BJ (cell line): ENCODE results near the gene PAK5. TPM values are rescaled to one million over a fixed set of nuclear protein-coding genes. Genes with fewer than 3 reads are reported as not detected.

ENCODE experiments used
- CTCF ChIA-PET: fragments of 350-600 bp; formaldehyde crosslinking; extraction: SDS; loops from one replicate; lab custom pipeline; 2021; ENCODE audit warnings: antibody characterized with exemption, inconsistent platforms; lab: Yijun Ruan, JAX
- POLR2A ChIA-PET: fragments of 300-600 bp; sonication (Branson Sonifier 250); formaldehyde crosslinking; extraction: SDS; loops from one replicate; lab custom pipeline; 2021; ENCODE audit warnings: antibody characterized with exemption; lab: Charles Lee
- DNase-seq: peaks from one replicate; pipeline ENCODE4 v3.0.0-alpha.2; 2011; ENCODE audit warnings: low read depth
- H3K27me3 ChIP-seq: 2 replicates; pipeline ENCODE4 v1.6.0; 2011; ENCODE audit warnings: low read length; ENCODE audit not compliant: control insufficient read depth, insufficient read depth
- H3K36me3 ChIP-seq: 2 replicates; pipeline ENCODE4 v1.5.1; 2011; ENCODE audit warnings: low read length; ENCODE audit not compliant: control insufficient read depth, insufficient read depth
- H3K4me3 ChIP-seq: 2 replicates; pipeline ENCODE4 v1.5.1; 2011; ENCODE audit warnings: low read depth, mild to moderate bottlenecking, control low read depth, low read length
- CTCF ChIP-seq: IDR thresholded peaks from 2 replicates; pipeline ENCODE4 v1.5.1; 2011; ENCODE audit warnings: low read depth, mild to moderate bottlenecking, control low read depth, inconsistent platforms, low read length, moderate library complexity; ENCODE audit not compliant: insufficient read depth
- polyA plus RNA-seq: library from polyadenylated mRNA; depleted of rRNA; stranded (reverse); fragments of >200 nt; gene quantifications from 2 replicates; pipeline ENCODE4 v1.2.3, GENCODE V29; 2011

PAK5 gene
- polyA plus RNA-seq, 1 experiment, result not detected

- no peak for TF ChIP-seq CTCF
- Histone ChIP-seq H3K4me3 (no peak overlapping the region), H3K27me3 (peaks cover 6% of the 10 kb centered on the region), H3K36me3 (no peaks in the 10 kb centered on the region)
- POLR2A ChIA-PET, result no interaction called here
- CTCF ChIA-PET, result interaction anchor here (0.8 to 0.9 kb wide), 2 partner anchors 10 to 75 kb away, joined by 3 read pairs; no protein-coding TSS in a partner anchor
- no peak for DNase-seq
Measured at GRCh38 chr20:9837634-9838033, 1.2 kb downstream of the PAK5 start.

- Histone ChIP-seq H3K4me3 (no peak overlapping the region), H3K27me3 (peaks cover 5% of the 10 kb centered on the region), H3K36me3 (no peaks in the 10 kb centered on the region)
- no peak for TF ChIP-seq CTCF
- no peak for DNase-seq
- ChIA-PET CTCF (no interaction called here), POLR2A (no interaction called here)
Measured at GRCh38 chr20:9835302-9835701, 3.6 kb downstream of the PAK5 start.

GRCh38 chr20:9831032-9831431, 7.8 kb downstream of the PAK5 start:
- no peak overlapping the region for H3K4me3 ChIP-seq
- CTCF ChIA-PET, result no interaction called here
- no peaks in the 10 kb centered on the region for H3K27me3 ChIP-seq
- no peak for TF ChIP-seq CTCF
- DNase-seq, result no peak
- H3K36me3 ChIP-seq, result no peaks in the 10 kb centered on the region
- POLR2A ChIA-PET, result no interaction called here

DNA sequence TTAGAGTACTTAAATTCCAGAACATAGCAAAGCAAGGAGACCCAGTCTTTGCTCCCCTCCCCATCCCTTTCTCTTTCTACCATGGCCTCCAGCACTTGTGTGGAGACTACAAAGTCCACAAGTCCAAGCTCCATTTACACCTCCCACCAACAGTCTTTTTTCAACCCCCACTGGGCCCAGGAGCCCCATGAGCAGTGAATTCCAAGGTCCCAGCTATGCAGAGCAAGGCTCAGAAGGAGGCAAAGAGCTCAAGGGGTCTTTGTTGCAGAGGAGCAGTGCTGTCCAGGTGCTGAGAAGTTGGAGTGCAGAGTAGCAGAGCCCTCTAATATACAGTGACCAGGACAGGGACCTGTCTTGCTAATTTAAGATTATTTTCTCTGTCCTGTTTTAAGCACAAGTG, 9.0 kb downstream of the PAK5 start:
- POLR2A ChIA-PET, result no interaction called here
- TF ChIP-seq CTCF, result no peak
- Histone ChIP-seq H3K36me3 (no peaks in the 10 kb centered on the region), H3K4me3 (no peak overlapping the region), H3K27me3 (no peaks in the 10 kb centered on the region)
- no peak for DNase-seq
- CTCF ChIA-PET, result no interaction called here

DNA sequence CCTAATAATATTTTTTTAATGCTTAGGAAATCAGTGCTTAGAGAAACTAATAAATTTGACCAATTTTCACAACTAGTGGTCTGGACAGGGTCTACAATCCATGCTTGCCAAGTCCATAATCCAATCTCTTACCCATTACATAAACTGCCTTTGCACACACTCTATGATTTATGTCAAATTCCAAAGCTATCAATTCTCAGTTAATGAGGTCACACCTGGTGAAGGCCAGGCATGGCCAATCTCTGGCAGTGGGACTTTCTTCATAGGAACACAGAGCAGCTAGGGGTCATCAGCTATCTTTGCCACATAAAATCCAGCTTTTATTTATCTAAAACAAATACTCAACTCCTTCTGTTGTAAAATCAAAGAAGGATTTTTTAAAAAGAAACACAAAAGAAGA, 21.2 kb downstream of the PAK5 start:
- DNase-seq, result no peak
- H3K27me3 ChIP-seq, result no peaks in the 10 kb centered on the region
- no peak for TF ChIP-seq CTCF
- ChIA-PET CTCF (no interaction called here), POLR2A (no interaction called here)
- no peaks in the 10 kb centered on the region for H3K36me3 ChIP-seq
- no peak overlapping the region for H3K4me3 ChIP-seq
